HCT116 (cell line): ENCODE results near the gene OPCML.

Experiments used
- CBX3 ChIP-seq: IDR thresholded peaks from 2 replicates; pipeline ENCODE4 v1.6.1; 2012; ENCODE audit warnings: low read depth
- CTCF ChIP-seq, 3 experiments: fragments of 200-600 bp in 1 of 3; sonication (generic) in 1 of 3; IDR thresholded peaks in 2 of 3; conservative IDR thresholded peaks in 1 of 3; 2 replicates each; pipeline ENCODE4 v1.5.1; 2012 to 2017; ENCODE audit warnings: low read depth in 2 of 3, low read length in 2 of 3, antibody characterized with exemption in 1 of 3, borderline replicate concordance in 1 of 3, control low read depth in 1 of 3, mild to moderate bottlenecking in 1 of 3, mixed read lengths in 1 of 3, mixed run types in 1 of 3, moderate library complexity in 1 of 3; ENCODE audit not compliant: insufficient read depth in 1 of 3
- EZH2phosphoT487 ChIP-seq: fragments of 200-600 bp; IDR thresholded peaks from 2 replicates; pipeline ENCODE4 v1.6.1; 2018; ENCODE audit warnings: antibody characterized with exemption, borderline replicate concordance
- MAX ChIP-seq: IDR thresholded peaks from 2 replicates; pipeline ENCODE4 v1.6.1; 2012
- POLR2A ChIP-seq: IDR thresholded peaks from 2 replicates; pipeline ENCODE4 v1.7.0; 2011; ENCODE audit warnings: borderline replicate concordance; ENCODE audit not compliant: insufficient read depth, insufficient read length; ENCODE audit errors: extremely low read depth
- POLR2AphosphoS5 ChIP-seq: IDR thresholded peaks from 2 replicates; pipeline ENCODE4 v1.6.1; 2011; ENCODE audit warnings: mild to moderate bottlenecking, low read depth, low read length, moderate library complexity
- REST ChIP-seq: IDR thresholded peaks from 2 replicates; pipeline ENCODE4 v1.6.1; 2012; ENCODE audit warnings: low read depth
- ZBTB33 ChIP-seq: IDR thresholded peaks from 2 replicates; pipeline ENCODE4 v1.6.1; 2011; ENCODE audit warnings: mild to moderate bottlenecking, low read length, moderate library complexity; ENCODE audit not compliant: insufficient replicate concordance; ENCODE audit errors: extremely low read depth

GRCh38 chr11:133137939-133138338 lies 394.4 kb downstream of the OPCML start:
- no peak for TF ChIP-seq CTCF (IDR thresholded peaks at IDR 0.05 in 2 of 3, conservative IDR thresholded peaks at IDR 0.05 in 1 of 3; ENCODE audit: borderline replicate concordance in 1 of 3, insufficient read depth in 1 of 3, low read depth in 2 of 3, low read length in 2 of 3)
- TF ChIP-seq POLR2AphosphoS5 = no peak
- no peak for TF ChIP-seq POLR2A
- TF ChIP-seq REST = no peak
- TF ChIP-seq MAX = no peak
- no peak for TF ChIP-seq ZBTB33
- no peak for TF ChIP-seq EZH2phosphoT487
- no peak for TF ChIP-seq CBX3
